Activated CD4-positive, CD25-positive, alpha-beta regulatory T cell treated with anti-CD3 and anti-CD28 coated beads, Interleukin-2, amount 50 U/mL, for 72 hours (primary cell): Measurements from ENCODE around the gene PXYLP1.
A peak's percentile ranks its signal among the peaks of the same experiment; 100 is the strongest.

Experiments used
- DNase-seq: peaks from one replicate; pipeline ENCODE4 v3.0.0; 2021

The PXYLP1 gene

DNA sequence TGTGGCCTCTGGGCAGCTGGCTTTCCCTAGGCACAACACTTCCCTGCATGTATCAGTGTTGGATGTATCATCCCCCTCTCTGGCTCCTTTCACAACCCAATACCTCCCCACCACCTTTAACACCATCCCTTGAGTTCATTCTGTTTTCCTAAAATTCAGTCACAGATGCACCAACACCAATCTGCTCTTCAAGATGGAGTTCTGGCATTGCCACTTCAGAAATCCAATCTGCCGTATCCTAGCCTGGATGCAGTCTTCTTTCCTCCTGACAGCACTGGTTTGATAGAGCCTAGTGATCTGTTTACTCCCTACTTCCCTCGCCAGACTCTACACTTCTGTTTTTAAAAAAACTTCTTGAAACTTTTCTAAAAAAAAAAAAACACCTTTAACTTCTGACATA is 21.7 kb downstream of the PXYLP1 start:
- no peak for DNase-seq

DNA sequence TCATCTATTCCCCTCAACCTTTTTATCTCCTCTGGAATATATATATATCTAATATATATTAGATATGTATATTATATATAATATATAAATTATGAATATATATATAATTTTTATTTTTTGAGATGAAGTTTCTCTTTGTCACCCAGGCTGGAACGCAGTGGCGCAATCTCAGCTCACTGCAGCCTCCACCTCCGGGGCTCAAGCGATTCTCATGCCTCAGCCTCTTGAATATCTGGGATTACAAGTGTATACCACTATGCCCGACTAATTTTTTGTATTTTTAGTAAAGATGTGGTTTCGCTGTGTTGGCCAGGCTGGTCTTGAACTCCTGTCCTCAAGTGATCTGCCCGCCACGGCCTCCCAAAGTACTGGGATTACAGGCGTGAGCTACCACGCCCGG is 22.2 kb downstream of the PXYLP1 start:
- DNase-seq: no peak

DNA sequence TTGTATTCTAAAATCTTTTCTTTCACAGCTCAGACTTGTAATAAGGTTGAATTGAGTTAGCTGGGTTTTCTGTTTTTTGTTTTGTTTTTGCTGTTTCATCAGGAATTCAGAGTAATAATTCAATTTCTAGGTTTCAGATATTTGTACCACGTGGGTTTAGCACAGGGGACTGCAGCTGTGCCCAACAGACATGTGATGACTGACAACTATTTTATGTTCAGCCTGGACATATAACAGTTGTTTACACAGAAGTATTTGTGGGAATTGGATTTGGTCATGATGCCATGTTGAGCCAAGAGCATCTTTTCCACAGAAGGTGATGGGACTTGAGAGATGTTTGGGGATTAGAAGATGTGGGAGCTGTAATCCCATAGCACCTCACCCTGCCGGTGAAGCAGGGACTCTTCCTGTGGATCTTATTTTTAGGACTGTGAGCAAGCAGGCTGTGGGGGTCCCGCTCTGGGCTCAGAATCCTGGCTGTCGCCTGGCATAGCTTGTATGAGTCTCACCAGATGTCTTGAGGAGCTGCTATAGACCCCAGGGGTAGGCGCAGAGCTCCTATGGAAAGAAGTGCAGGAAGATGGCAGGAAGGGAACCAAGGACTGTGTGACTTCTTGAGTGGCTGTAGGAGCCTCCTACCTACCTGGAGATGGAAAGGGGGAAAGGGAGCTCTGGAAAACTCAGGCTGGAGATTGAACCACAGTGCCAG is 23.7 kb downstream of the PXYLP1 start:
- no peak for DNase-seq

DNA sequence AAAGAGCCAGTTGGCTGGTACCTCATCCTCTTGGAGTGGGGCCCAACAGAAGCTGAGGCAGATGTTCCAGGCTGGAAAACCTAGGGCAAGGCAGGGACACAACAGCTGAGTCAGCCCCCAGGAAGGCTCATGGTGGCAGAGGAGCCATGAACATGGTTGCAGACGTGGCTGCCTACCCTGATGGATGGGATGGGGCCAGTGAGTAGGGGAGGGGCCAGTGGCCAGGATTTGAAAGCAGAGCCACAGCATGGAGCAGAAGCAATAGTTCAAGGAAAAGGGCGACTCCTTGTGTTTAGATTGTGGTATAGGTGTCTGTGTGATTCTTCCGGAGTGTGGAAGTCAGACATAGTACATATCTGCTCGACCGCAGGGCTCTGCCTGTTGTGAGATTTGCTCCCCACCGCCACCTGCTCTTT is 24.2 kb downstream of the PXYLP1 start:
- no peak for DNase-seq

DNA sequence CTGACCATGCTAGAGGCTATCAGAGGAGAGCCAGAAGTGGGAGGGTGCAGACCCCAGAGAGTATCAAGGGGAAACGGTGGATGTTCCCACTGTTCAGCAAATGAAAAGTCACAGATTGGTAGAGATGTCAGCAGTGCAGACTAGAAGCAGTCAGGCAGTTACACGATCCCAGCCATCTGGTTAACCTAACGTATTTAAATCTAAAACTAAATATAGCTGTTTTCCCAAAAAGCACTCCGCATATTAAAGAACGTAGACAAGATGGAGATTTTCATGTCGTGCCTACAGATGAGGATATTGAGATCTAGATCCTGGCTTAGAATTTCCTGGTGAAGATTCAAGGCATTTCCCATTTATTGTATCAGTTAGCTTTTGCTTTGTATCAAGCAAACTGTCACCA is 25.2 kb downstream of the PXYLP1 start:
- DNase-seq: no peak

DNA sequence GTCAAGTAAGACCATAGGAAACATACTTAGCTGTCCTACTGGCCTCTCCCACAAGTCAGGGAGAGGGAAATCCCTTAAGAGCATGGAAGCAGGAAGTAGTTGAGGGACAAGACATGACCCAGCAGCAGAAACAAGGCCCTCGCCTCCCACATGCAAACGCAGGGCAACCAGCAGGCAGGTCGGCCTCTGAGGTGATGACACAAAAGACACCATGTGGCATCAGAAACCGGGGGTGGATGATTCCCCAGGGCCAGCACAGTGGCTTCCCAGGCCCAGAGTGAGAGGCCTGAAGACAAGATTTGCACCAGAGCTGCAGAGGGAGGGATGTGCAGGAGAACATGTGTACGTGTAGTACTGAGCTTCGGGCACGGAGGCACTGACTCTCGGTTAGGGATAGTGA is 26.3 kb downstream of the PXYLP1 start:
- DNase-seq: no peak

DNA sequence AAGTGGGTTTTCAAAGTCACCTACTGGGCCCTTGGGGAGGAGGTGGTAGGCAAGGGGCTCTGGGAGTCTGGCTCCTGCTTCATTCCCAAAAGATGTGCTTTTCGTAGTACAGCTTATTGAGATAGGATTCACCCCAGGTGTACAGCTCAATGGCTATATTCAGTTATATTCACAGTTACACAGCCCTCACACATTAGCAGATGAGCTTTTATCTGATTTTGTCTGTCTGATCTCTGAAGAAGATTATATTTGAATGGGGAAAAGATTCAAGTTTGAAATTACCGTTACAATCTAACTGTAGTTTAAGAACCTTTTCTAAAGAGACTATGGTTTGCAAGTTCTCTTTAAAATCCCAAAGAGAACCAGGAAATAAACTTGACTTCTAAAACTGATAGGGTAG is 27.3 kb downstream of the PXYLP1 start:
- no peak for DNase-seq

DNA sequence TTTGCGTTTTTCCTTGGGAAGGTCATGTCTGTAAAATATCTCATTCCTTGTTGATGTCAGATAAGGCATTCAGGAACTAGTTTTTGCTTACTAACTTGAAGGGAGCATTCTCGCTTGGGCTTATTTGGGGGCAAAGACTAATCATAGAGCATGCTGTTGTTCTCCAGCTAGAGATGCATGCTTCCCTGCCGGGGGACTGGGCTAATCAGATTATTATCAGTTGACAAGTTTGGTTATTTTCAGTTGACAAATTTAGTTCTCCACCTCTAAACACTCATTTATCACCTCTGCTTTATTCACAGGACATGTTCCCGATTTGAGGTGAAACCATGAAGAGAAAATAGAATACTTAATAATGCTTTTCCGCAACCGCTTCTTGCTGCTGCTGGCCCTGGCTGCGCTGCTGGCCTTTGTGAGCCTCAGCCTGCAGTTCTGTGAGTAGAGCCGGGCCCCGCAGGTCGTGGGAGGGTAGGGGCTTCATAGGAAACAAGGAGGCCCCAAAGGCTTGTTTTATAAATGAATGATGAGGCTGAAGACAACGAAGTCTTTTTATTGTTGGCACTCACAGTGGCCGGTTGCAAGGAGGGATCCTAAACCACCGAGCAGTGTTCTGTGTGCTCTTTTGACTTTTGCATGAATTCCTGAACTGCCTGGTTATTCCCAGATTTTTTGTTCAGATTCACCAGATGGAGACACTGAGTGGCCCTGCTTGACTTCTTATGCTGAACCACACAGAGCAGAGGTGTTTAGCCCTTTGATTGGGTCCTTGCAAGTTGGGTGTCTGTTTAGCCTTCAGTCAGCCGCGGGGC is 28.4 kb downstream of the PXYLP1 start:
- DNase-seq: no peak

DNA sequence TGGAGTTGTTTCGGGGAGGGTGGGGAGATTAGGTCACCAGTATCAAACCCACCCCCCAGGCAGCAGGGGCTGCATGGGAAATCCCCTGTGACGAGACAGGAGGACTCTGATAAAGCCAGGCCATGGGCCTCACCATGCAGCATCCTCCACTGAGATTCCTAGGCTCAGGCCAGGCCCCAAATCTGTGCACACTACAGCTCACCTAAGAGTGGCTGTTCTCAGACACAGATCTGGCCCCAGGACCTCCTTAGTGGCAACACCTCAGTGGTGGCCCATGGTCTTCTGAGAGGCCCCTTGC is 29.0 kb downstream of the PXYLP1 start:
- no peak for DNase-seq

DNA sequence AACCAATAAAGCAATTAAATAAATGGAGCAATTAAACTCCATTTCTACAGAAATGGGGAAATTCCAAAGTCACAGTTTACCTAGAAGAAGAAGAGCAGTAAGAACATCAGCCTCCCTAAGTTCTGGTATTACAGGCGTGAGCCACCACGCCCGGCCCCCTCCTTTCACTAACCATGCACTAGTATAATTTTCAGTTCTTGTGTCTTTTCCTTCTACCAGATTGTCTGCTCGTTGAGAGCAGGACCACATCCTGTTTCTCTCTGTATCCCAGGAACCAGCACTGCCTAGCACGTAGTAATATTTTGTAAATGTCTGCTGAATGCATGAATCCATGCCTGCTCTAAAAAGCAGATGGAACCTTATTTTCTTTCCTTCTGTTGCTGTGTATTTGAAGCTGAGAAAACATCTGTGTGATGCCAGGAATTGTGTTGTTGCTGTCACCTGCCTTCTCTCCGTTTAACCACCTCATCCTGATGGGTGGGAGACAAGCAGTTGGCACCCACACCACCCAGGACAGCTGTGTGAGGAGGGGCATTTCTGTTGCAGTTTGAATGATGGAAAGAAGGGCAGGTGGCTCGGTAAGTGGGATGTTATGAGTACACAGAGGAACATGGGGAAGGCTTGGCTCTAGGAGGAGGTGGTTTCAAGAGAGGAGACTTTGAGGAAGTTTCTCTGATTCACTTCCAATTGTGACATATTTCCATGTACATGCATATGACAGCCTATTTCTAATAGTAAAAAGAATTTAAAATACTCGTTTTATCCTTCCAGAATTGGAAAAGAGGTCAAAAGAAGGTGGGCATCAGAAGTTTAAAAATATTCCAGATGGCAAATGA is 30.1 kb downstream of the PXYLP1 start:
- DNase-seq: no peak

DNA sequence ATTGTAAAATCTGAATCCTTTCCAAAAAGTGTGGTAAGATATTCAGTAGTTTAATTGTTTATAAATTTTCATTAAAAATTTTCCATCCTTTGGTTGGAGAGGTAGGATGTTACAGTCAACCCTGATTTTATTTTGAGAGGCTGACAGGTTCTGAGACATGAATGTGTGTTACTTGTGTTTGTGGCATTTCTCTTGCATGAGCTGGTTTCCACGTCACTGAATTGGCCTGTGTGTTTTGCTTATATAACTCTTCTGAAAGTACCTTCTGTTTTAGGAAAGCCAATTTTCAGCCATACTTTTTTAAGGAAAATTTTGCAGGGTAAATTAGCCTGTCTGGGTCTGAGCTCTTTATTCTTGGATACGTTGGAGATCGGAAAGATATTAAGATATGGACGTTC is 30.7 kb downstream of the PXYLP1 start:
- no peak for DNase-seq

DNA sequence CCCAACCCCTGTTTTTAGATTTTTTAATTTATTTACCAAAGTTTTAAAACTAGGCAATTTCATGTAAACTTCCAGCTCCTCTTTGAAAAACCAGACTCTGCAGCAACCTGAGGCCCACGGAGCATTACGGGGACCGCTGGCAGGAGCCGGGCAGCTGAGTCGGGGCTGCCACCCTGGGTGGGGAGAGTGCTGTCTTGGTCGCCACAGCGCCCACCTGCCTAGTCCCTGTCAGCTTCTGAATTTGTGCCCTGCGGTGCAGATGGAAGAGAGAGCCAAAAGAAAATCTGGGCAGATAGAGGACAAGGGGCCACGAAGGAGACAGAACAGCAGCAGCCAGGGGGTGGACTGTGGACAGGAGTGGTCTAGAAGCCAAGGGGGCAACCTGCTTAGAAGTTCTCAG is 34.6 kb downstream of the PXYLP1 start:
- no peak for DNase-seq

DNA sequence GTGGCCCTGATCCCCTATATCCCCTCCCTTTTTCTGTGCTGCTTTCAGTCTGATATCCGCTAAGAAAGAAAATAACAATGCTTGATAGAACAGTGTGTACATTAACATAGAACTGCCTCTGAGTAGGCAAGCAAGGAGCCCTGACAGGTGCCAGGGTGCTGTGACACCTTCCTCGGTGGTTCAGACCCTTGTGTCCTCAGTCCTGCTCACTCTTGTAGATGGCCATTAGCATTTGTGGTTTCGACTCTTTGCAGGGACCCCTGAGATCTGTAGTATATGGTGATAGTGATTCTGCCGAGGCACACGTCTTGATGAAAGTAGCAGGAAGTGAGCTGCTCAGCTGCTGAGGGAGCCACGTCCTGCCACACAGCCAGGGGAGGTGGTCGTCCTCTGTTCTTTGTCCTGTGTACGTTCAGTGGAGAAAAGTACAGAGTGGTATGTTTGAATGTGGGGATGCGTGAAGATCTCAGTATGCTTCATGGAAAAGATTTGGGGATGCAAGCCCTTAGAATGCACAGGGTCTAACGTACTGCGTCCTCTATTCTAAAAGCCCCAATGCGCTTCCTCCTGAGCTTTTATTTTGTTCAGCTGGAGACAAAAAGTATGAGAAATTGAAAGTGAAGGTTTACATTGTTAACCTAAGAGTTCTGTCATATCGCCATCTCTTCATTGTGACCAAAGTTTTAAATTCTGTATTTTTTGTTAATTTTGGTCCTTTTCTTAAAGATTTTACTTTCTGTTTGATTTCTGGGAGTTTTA is 35.4 kb downstream of the PXYLP1 start:
- peak; percentile 53 for DNase-seq

DNA sequence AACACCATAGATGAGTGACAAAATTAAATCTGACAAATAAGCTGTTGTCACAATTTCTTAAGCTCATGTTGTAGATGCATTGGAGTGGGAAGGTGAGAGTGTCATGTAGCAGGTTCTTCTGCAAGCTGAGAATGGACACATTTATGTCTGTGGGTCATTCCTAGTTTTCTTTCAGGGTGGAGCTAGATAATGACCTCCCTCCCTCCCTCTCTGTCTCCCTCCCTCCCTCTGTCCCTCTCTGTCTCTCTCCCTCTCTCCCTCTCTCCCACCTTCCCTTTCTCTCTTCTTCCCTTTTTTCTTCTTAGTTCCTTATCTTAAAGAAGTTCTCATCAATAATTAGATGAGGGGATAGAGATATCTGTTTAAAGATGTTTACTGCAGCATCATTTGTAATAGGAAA is 36.0 kb downstream of the PXYLP1 start:
- DNase-seq: no peak

DNA sequence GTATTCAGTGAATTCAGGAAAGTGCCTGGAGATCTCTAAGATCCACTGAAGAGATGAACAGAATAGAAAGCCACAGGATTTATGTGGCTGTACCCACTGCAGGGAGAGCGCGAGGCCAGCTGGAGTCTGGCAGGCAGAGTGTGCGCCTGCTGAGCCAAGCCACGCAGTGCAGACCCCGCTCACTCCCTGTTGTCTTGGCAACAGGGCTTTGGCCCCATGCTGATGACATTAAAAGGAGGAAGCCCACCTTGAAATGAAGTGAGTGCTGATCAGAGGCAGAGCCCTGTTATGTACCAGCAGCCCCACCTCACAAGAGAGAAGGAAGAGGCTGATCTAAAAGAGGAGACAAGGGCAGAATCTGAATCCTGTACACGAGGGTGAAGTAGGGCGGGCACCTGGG is 36.7 kb downstream of the PXYLP1 start:
- DNase-seq: no peak

DNA sequence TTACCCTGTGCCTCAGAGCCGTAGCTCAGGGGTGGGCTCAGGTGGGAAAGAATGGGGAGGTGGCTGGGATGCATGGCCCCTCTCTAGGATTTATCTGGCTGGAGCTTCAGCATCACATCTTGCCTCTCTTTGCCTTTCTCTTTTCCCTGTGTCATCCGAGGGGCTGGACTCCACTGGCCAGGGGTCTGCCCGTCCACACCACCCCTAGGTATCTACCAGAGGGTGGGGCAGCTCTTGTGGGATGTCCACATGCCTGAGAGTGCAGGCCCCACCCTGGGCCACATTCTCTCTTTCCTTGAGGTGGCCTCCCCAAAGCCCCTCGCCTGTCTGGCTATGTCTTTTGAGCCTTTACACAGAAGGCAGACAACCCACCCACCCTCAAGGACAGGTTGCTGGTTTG is 37.2 kb downstream of the PXYLP1 start:
- no peak for DNase-seq

DNA sequence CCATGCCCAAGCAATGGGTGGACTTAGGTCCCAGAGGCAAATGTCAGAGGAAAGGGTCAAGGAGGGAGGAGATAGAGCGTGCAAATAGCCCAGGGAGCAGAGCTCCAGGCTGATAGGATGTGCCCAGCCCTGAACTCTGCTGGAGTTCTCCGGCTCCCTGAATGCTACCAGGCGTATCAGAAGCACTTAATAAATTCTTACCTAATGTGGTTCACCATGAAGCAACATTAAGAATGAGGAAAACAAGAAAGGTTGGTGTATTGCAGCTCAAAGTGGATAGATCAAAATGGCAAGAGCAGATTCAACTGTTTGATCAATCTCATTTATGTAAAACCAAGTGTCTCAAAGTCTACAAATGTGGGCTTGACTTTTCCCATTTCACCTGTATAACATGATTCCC is 38.3 kb downstream of the PXYLP1 start:
- no peak for DNase-seq

DNA sequence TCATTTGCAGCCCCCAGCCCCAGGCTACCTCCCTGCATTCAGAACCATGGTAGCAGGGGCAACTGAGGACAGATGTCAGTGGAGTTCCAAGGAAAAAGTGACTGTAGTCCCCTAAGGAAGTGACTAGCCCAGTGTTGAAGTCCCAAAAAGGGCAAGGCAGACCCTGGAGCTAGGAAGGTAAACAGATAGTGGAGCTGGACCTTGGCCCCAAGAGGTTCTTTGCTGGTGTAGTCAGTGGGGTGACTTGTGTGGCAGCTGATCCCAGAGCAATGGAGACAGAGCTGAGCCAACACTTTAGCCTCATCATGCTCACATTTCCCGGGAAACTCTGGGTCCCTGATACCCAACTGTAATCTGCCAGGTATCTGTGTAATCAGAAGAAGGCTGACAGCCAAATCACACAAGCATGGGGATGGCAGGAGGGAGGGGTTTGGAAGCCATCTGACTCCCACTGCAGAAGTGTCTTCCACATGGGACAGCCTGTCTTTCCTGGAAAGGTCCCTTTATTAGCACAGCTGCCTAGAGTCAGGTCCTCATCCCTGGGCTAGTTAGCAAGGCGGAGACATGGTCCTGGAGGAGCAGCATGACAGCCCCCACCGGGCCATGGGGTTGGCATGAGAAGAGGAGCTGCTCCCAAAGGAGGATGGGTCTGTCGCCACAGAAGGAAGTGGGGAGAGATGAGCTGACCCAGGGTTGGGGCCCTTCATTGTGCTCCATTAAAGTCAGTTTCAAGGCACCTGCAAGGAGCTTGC is 39.8 kb downstream of the PXYLP1 start:
- no peak for DNase-seq

DNA sequence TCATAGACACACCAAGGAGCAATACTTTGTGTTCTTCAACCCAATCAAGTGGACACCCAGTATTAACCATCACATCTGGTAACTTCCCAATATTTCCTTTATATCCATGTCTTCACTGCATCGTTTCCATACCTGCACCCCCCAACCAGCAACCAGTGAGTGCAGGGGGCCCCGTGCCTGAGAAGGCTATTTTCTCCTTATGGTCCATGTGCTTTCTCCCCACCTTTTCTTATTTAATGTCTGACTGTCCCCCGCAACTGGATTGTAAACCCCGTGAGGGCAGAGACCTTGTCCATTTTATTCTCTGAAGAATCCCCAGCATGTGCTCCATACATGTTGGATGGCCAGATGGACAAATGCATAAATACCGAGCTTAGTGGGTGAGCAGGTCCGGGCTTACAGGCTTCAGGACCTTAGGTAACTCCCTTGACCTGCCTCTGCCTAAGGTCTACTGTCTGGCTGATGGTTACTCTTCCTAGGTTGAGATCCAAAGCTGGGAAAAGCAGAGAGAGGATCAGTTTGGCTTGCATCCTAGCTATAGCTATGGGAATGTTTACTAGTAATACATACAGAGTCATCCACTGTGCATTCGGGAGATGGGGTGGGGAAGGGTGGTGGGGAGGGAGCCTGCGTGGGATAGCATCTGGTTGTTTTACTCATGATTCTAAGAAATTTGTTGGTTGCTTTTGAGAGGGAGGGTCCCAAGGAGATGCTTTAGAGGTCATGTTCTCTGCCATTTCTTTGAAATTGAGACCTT is 41.5 kb downstream of the PXYLP1 start:
- DNase-seq: no peak

DNA sequence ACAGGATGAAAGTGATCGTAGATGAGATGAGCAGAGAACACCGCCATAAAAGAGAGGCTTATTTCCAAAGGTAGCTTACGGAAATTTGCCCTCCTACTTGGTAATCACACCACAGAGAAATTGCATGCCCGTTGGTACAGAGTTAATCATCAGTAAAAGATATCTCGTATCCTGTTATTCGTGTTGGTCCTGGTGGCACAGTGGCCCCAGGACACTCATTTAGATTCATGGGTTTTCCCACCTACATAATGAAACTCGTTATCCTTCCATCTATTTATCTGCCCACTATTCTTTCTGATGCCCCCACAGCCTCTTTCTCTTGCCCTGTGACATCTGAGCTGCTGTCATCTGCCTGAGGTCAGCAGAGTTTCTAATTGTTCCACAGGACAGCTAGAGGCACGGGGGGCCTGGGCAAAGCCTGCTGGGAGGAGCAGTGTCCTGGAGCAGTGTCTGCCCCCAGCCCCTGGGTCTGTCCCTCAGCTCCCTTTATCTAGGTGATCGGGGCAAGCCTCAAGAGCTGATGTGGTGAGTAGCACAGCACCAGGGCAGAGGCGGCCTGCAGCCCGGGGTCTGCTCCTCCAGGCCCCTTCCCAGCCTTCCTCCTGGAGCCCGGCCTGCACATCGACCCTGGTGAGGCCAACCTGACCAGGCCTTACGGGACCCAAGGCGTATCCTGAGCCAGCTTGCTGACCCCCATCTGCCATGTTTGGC is 42.2 kb downstream of the PXYLP1 start:
- no peak for DNase-seq
